Measurements from ENCODE around the gene KLHL11.

DNA sequence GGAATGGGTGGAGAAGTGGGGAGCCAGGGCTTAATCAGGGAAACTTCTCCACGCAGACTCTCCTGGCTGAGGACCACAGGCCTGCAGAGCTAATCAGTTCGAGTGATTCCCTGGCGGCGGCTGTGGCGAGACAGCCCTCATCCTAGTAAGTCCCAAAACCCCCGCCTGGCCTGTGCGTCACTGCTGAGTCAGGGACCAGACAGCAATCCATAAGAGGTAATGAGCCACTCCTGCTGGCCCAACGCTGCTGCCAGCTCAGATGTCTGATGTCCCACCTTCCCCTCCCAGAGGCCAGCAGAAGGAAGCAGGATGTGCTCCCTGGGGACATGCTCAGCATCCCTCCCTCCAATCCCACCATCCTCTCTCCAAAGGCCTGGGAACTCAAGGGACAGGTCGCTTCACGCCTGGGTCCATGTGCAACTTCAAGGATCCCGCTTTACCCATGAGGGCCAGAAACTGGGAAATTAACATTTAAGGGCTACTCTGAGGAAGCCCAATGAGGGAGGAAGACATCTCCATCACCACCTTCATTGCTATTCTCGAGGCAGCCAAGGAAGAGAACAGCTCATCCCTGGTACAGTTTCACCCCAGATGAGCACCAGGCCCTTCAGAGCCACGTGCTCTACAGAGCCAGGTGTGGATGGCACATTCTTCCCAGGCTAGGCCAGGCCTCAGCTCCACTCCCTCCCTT, 45.6 kb upstream of the KLHL11 start:
- TF ChIP-seq POLR2AphosphoS5 (IDR thresholded peaks at IDR 0.05) (no peak), POLR2A (IDR thresholded peaks at IDR 0.05) (no peak)
- TF ChIP-seq, protein P1, sequence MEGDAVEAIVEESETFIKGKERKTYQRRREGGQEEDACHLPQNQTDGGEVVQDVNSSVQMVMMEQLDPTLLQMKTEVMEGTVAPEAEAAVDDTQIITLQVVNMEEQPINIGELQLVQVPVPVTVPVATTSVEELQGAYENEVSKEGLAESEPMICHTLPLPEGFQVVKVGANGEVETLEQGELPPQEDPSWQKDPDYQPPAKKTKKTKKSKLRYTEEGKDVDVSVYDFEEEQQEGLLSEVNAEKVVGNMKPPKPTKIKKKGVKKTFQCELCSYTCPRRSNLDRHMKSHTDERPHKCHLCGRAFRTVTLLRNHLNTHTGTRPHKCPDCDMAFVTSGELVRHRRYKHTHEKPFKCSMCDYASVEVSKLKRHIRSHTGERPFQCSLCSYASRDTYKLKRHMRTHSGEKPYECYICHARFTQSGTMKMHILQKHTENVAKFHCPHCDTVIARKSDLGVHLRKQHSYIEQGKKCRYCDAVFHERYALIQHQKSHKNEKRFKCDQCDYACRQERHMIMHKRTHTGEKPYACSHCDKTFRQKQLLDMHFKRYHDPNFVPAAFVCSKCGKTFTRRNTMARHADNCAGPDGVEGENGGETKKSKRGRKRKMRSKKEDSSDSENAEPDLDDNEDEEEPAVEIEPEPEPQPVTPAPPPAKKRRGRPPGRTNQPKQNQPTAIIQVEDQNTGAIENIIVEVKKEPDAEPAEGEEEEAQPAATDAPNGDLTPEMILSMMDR (IDR thresholded peaks at IDR 0.05): no peak
